GM12864 (cell line): ENCODE results near the gene UBR3.
A peak's percentile ranks its signal among the peaks of the same experiment; 100 is the strongest.

ENCODE experiments used
- DNase-seq: peaks from one replicate; pipeline ENCODE4 v3.0.0-alpha.2; 2011; ENCODE audit warnings: low read depth
- H3K4me3 ChIP-seq: 2 replicates; pipeline ENCODE4 v1.5.1; 2011; ENCODE audit warnings: mild to moderate bottlenecking, low read depth, low read length, control low read depth
- TF ChIP-seq, protein P1 (sequence below): IDR thresholded peaks from 2 replicates; pipeline ENCODE4 v1.5.1; 2011; ENCODE audit warnings: low read depth, mild to moderate bottlenecking, moderate library complexity, low read length, control low read depth, inconsistent platforms; ENCODE audit errors: missing control alignments

UBR3 gene, protein sequence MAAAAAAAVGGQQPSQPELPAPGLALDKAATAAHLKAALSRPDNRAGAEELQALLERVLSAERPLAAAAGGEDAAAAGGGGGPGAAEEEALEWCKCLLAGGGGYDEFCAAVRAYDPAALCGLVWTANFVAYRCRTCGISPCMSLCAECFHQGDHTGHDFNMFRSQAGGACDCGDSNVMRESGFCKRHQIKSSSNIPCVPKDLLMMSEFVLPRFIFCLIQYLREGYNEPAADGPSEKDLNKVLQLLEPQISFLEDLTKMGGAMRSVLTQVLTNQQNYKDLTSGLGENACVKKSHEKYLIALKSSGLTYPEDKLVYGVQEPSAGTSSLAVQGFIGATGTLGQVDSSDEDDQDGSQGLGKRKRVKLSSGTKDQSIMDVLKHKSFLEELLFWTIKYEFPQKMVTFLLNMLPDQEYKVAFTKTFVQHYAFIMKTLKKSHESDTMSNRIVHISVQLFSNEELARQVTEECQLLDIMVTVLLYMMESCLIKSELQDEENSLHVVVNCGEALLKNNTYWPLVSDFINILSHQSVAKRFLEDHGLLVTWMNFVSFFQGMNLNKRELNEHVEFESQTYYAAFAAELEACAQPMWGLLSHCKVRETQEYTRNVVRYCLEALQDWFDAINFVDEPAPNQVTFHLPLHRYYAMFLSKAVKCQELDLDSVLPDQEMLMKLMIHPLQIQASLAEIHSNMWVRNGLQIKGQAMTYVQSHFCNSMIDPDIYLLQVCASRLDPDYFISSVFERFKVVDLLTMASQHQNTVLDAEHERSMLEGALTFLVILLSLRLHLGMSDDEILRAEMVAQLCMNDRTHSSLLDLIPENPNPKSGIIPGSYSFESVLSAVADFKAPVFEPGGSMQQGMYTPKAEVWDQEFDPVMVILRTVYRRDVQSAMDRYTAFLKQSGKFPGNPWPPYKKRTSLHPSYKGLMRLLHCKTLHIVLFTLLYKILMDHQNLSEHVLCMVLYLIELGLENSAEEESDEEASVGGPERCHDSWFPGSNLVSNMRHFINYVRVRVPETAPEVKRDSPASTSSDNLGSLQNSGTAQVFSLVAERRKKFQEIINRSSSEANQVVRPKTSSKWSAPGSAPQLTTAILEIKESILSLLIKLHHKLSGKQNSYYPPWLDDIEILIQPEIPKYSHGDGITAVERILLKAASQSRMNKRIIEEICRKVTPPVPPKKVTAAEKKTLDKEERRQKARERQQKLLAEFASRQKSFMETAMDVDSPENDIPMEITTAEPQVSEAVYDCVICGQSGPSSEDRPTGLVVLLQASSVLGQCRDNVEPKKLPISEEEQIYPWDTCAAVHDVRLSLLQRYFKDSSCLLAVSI (N-terminal part only)

DNA sequence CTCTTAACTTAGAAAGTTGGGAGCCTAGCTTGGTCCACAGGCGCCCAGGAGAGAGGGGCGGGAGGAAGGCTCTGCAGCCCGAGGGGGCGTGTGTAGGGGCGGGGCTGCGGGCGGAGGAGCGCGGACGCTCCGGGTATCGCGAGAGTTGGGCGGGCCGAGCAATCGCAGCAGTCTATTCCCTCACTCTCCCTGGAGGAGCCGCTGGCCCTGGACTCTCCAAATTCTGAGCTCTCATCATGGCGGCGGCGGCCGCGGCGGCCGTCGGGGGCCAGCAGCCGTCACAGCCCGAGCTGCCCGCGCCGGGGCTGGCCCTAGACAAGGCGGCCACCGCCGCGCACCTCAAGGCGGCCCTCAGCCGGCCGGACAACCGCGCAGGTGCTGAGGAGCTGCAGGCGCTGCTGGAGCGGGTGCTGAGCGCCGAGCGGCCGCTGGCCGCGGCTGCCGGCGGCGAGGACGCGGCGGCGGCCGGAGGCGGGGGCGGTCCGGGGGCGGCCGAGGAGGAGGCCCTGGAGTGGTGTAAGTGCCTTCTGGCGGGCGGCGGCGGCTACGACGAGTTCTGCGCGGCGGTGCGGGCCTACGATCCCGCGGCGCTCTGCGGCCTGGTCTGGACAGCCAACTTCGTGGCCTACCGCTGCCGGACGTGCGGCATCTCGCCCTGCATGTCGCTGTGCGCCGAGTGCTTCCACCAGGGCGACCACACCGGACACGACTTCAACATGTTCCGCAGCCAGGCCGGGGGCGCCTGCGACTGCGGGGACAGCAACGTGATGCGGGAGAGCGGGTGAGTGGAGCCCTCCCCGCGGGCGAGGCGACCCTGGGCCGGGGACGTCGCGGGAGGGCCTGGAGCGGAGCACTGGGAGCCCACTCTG lies at the start of gene UBR3:
Gene UBR3, plus strand, starts transcription at position 183 of the 869 bp plus-strand sequence. Its CDS starts 54 bp downstream, at position 237.
- DNase-seq: peak; percentile 60
- TF ChIP-seq, protein P1, sequence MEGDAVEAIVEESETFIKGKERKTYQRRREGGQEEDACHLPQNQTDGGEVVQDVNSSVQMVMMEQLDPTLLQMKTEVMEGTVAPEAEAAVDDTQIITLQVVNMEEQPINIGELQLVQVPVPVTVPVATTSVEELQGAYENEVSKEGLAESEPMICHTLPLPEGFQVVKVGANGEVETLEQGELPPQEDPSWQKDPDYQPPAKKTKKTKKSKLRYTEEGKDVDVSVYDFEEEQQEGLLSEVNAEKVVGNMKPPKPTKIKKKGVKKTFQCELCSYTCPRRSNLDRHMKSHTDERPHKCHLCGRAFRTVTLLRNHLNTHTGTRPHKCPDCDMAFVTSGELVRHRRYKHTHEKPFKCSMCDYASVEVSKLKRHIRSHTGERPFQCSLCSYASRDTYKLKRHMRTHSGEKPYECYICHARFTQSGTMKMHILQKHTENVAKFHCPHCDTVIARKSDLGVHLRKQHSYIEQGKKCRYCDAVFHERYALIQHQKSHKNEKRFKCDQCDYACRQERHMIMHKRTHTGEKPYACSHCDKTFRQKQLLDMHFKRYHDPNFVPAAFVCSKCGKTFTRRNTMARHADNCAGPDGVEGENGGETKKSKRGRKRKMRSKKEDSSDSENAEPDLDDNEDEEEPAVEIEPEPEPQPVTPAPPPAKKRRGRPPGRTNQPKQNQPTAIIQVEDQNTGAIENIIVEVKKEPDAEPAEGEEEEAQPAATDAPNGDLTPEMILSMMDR: no peak
- peak within 1 kb of the TSS; percentile 62 for H3K4me3 ChIP-seq

DNA sequence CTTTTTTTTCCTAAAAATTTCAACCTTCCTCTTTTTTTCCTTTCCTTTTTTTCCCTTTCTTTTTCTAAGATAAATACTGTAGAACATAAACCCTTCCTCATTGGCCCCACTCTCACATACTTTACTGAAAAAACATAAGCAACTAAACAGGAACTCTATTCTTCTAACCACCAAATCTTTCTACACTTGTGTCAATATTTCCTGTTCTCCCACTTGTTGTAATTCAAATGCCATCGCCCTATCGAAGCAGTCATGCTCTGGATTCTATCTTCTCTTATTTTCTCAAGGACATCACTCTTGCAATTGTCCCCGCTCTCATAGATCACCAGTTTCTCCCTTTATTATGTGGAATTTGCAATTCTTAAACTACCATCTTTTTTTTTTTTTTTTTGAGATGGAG lies 48.8 kb upstream of the UBR3 start:
- TF ChIP-seq, protein P1: no peak
- H3K4me3 ChIP-seq: no peak overlapping the region
- DNase-seq: no peak

DNA sequence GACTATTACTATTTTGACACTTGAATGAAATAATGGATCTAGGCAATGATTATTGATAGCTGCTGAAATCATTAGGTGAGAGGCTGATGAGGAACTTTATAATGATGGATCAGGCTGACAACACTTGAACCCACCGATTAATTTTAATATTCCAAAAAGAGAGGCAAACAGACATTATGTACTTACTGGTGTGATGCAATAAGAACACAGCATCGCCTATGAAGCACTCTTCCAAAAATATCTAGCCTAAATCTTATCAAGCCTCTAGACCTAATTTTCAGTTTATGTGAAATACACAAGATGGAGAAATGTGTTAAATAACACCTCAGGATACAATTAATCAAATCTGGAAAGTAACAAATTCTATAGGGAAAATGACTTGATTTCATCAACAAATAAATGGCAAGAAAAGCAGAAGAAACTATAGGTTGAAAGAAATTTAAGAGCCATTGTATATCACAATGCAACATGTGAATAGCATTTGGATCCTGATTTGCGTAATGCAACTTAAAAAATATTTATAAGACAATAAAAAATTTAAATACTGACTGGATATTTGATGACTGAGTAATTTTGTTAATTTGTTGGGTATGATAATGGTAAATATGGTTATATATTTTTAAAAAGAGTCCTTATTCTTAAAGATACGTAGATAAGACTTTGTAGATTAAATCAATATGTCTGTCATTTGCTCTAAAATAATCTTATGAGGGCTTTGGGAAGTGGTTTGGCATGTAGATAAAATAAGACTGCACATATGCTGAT lies 45.8 kb upstream of the UBR3 start:
- DNase-seq: no peak
- no peak overlapping the region for H3K4me3 ChIP-seq
- TF ChIP-seq, protein P1: no peak

DNA sequence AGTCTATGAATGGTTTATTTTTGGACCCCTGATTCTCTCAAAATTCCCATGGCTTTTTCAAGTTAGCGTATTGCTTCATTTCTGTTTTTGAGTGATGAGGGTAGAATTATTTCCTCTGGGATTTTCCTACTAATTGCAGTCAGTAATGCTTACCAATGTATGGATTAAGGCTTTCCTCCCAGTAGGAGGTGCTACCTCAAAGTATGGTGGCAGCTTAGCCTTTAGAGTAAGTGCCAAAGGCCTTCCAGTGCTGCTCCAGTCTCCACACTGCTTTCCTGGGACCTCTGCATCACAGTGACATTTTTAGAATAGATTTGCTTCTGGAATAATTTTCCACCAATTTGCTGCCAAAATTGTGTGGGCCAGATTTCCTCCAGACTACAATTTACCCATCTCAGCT lies 44.7 kb upstream of the UBR3 start:
- TF ChIP-seq, protein P1: no peak
- no peak for DNase-seq

DNA sequence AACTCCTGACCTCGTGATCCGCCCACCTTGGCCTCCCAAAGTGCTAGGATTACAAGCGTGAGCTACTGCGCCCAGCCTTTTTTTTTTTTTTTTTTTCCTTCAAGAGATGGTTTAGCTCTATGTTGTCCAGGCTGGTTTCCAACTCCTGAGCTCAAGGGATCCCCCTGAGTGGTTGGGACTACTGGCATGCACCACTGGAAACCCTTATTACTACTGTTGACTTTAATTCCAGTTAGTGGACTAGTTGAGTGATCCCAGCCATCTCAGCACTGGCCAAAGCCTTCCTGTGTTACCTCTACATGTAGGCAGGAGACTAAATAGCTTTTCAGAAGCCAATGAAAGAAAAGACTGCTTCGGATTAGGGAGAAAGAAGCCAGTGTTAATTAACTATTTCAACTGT lies 36.7 kb upstream of the UBR3 start:
- no peak overlapping the region for H3K4me3 ChIP-seq
- DNase-seq: no peak
- TF ChIP-seq, protein P1: no peak

More for the DNA sequence above, 44.7 kb upstream of the UBR3 start:
- H3K4me3 ChIP-seq: no peak overlapping the region
